CD8-positive, alpha-beta memory T cell (primary cell): ENCODE measurements around the gene SIAH2. TPM values are rescaled to one million over a fixed set of nuclear protein-coding genes. Genes with fewer than 3 reads are reported as not detected.

Experiments
- CTCF ChIA-PET: fragments of 350-600 bp; sonication (Branson Sonifier 250); formaldehyde crosslinking; loops from one replicate; lab custom pipeline; 2021; ENCODE audit warnings: antibody characterized with exemption; lab: Charles Lee
- POLR2A ChIA-PET: fragments of 350-600 bp; sonication (Branson Sonifier 250); formaldehyde crosslinking; loops from one replicate; lab custom pipeline; 2021; ENCODE audit warnings: antibody characterized with exemption; lab: Charles Lee
- DNase-seq, 5 donors: peaks; one replicate each; pipeline versions ENCODE4 v3.0.0 to v3.0.0-alpha.2; 2020 to 2022; ENCODE audit warnings: mixed read lengths in 1 of 5
- H3K27ac ChIP-seq: one replicate; pipeline ENCODE4 v1.7.0; 2013; ENCODE audit warnings: low read depth, mild to moderate bottlenecking, low read length, moderate library complexity
- H3K27me3 ChIP-seq: 2 replicates; pipeline ENCODE4 v1.7.0; 2013; ENCODE audit warnings: low read length, mild to moderate bottlenecking; ENCODE audit not compliant: insufficient read depth, poor library complexity, severe bottlenecking
- H3K36me3 ChIP-seq: 2 replicates; pipeline ENCODE4 v1.7.0; 2013; ENCODE audit warnings: mild to moderate bottlenecking, low read length, moderate library complexity; ENCODE audit not compliant: insufficient read depth
- H3K4me1 ChIP-seq: 2 replicates; pipeline ENCODE4 v1.7.0; 2013; ENCODE audit warnings: mild to moderate bottlenecking, low read length, moderate library complexity; ENCODE audit not compliant: insufficient read depth
- H3K4me3 ChIP-seq: 2 replicates; pipeline ENCODE4 v1.7.0; 2013; ENCODE audit warnings: mild to moderate bottlenecking, low read length
- H3K9me3 ChIP-seq: 2 replicates; pipeline ENCODE4 v1.7.0; 2013; ENCODE audit warnings: mild to moderate bottlenecking, low read length
- H3K27ac Mint-ChIP-seq, 8 donors: one replicate each; pipeline ENCODE4 v1.8.0; 2020 to 2021; ENCODE audit warnings: mixed read lengths in 8 of 8, mild to moderate bottlenecking in 6 of 8, inconsistent platforms in 3 of 8, moderate library complexity in 3 of 8
- H3K27me3 Mint-ChIP-seq, 2 donors: one replicate each; pipeline ENCODE4 v1.8.0; 2020 to 2021; ENCODE audit warnings: mixed read lengths in 2 of 2, mild to moderate bottlenecking in 1 of 2, moderate library complexity in 1 of 2
- H3K36me3 Mint-ChIP-seq, 3 donors: one replicate each; pipeline ENCODE4 v1.8.0; 2020 to 2021; ENCODE audit warnings: mixed read lengths in 3 of 3, inconsistent platforms in 1 of 3, mild to moderate bottlenecking in 1 of 3
- H3K4me1 Mint-ChIP-seq, 3 donors: one replicate each; pipeline ENCODE4 v1.8.0; 2020 to 2021; ENCODE audit warnings: mixed read lengths in 3 of 3, inconsistent platforms in 1 of 3, mild to moderate bottlenecking in 1 of 3
- H3K4me3 Mint-ChIP-seq, 7 donors: one replicate each; pipeline ENCODE4 v1.8.0; 2020 to 2021; ENCODE audit warnings: mixed read lengths in 7 of 7, mild to moderate bottlenecking in 6 of 7, moderate library complexity in 4 of 7, inconsistent platforms in 2 of 7
- H3K9me3 Mint-ChIP-seq, 5 donors: one replicate each; pipeline ENCODE4 v1.8.0; 2020 to 2022; ENCODE audit warnings: mixed read lengths in 5 of 5, mild to moderate bottlenecking in 3 of 5, moderate library complexity in 2 of 5, inconsistent platforms in 1 of 5
- polyA plus RNA-seq: library from polyadenylated mRNA; unstranded; fragments of 300-500 nt; fragmentation: Illumina TruSeq; gene quantifications from one replicate; pipeline ENCODE4 v1.2.3, GENCODE V29; 2021
- total RNA-seq, 2 experiments: library from RNA; stranded (reverse); gene quantifications; one replicate each; pipeline ENCODE4 v1.2.3, GENCODE V29; 2021

The SIAH2 gene
- total RNA-seq, result 100 to 1,000 TPM; 111 to 115 TPM
- 48.1 TPM for polyA plus RNA-seq

GRCh38 chr3:150763122-150763840 lies at the start of gene SIAH2:
Gene SIAH2, minus strand, starts transcription at chr3:150763169. Its CDS starts 320 bp downstream, at chr3:150762849.
- Histone ChIP-seq H3K27me3 (no peaks in the 10 kb centered on the region), H3K27ac (peak within 1 kb of the TSS; percentile 95), H3K36me3 (no peaks in the 10 kb centered on the region), H3K9me3 (no peaks in the 10 kb centered on the region), H3K4me3 (peak within 1 kb of the TSS; percentile 92), H3K4me1 (peaks cover 28% of the 10 kb centered on the region)
- ChIA-PET CTCF (interaction anchor here (1.2 to 4.6 kb wide), 13 partner anchors 8 to 439 kb away, joined by 3 to 26 read pairs (median 7); partner anchors contain the start of genes EIF2A, ERICH6, GPR171 and SELENOT), POLR2A (interaction anchor here (0.5 to 4.7 kb wide), 21 partner anchors 15 to 1771 kb away, joined by 3 to 65 read pairs (median 4); partner anchors contain the start of genes EIF2A, ERICH6, GPR171 and SELENOT)
- Mint-ChIP-seq H3K36me3 (peaks cover 0 to 31% (median 3%) of the 10 kb centered on the region in 3 donors), H3K27ac (peak within 1 kb of the TSS; percentile 98 to 100 (median 100)), H3K9me3 (no peaks in the 10 kb centered on the region), H3K4me3 (peak within 1 kb of the TSS; percentile 94 to 100 (median 97)), H3K27me3 (peaks cover 0 to 2% of the 10 kb centered on the region in 2 donors), H3K4me1 (peaks cover 39 to 49% (median 48%) of the 10 kb centered on the region in 3 donors)
- peak; percentile 88 to 96 (median 95) for DNase-seq

GRCh38 chr3:150811984-150812383 lies 49.0 kb upstream of the SIAH2 start:
- no peak overlapping the region for H3K27ac ChIP-seq
- peaks cover 3% of the 10 kb centered on the region for H3K27me3 ChIP-seq
- DNase-seq, result no peak
- H3K36me3 ChIP-seq, result no peaks in the 10 kb centered on the region
- peaks cover 0 to 2% (median 0%) of the 10 kb centered on the region in 3 donors for H3K36me3 Mint-ChIP-seq
- H3K27me3 Mint-ChIP-seq, result peaks cover 14 to 35% of the 10 kb centered on the region in 2 donors
- ChIA-PET CTCF (no interaction called here), POLR2A (no interaction called here)
- no peaks in the 10 kb centered on the region for H3K4me1 Mint-ChIP-seq
- H3K9me3 ChIP-seq, result no peaks in the 10 kb centered on the region
- H3K27ac Mint-ChIP-seq, result no peak overlapping the region
- peaks cover 0 to 1% (median 0%) of the 10 kb centered on the region in 5 donors for H3K9me3 Mint-ChIP-seq
- no peak overlapping the region for H3K4me3 Mint-ChIP-seq
- H3K4me3 ChIP-seq, result no peak overlapping the region
- H3K4me1 ChIP-seq, result no peaks in the 10 kb centered on the region

- ChIA-PET CTCF (no interaction called here), POLR2A (no interaction called here)
- Mint-ChIP-seq H3K4me1 (no peaks in the 10 kb centered on the region), H3K27ac (no peak overlapping the region), H3K9me3 (no peaks in the 10 kb centered on the region), H3K36me3 (peaks cover 0 to 2% (median 0%) of the 10 kb centered on the region in 3 donors), H3K27me3 (peaks cover 12 to 42% of the 10 kb centered on the region in 2 donors), H3K4me3 (no peak overlapping the region)
- H3K36me3 ChIP-seq, result no peaks in the 10 kb centered on the region
- H3K27me3 ChIP-seq, result peaks cover 3% of the 10 kb centered on the region
- H3K27ac ChIP-seq, result no peak overlapping the region
- H3K9me3 ChIP-seq, result no peaks in the 10 kb centered on the region
- no peak for DNase-seq
- H3K4me1 ChIP-seq, result no peaks in the 10 kb centered on the region
- no peak overlapping the region for H3K4me3 ChIP-seq
These were observed 47.7 kb upstream of the SIAH2 start for GRCh38 chr3:150810641-150811040.

- Histone ChIP-seq H3K27ac (no peak overlapping the region), H3K9me3 (no peaks in the 10 kb centered on the region), H3K4me1 (no peaks in the 10 kb centered on the region), H3K36me3 (no peaks in the 10 kb centered on the region), H3K27me3 (peaks cover 3% of the 10 kb centered on the region), H3K4me3 (no peak overlapping the region)
- no peak for DNase-seq
- ChIA-PET CTCF (interaction anchor here (1.7 kb wide), 1 partner anchor 18 kb away, joined by 8 read pairs; no protein-coding TSS in a partner anchor), POLR2A (no interaction called here)
- Mint-ChIP-seq H3K9me3 (no peaks in the 10 kb centered on the region), H3K27me3 (peaks cover 4 to 48% of the 10 kb centered on the region in 2 donors), H3K27ac (no peak overlapping the region), H3K4me3 (no peak overlapping the region), H3K36me3 (peaks cover 0 to 2% (median 0%) of the 10 kb centered on the region in 3 donors), H3K4me1 (no peaks in the 10 kb centered on the region)
These were observed 43.3 kb upstream of the SIAH2 start for GRCh38 chr3:150806185-150806835.

- no peak overlapping the region for H3K27ac ChIP-seq
- no peaks in the 10 kb centered on the region for H3K9me3 ChIP-seq
- no peaks in the 10 kb centered on the region for H3K9me3 Mint-ChIP-seq
- no peaks in the 10 kb centered on the region for H3K4me1 ChIP-seq
- ChIA-PET CTCF (interaction anchor here (1.7 kb wide), 1 partner anchor 17 kb away, joined by 8 read pairs; no protein-coding TSS in a partner anchor), POLR2A (no interaction called here)
- no peaks in the 10 kb centered on the region for H3K36me3 ChIP-seq
- no peak overlapping the region for H3K27ac Mint-ChIP-seq
- DNase-seq, result no peak
- H3K36me3 Mint-ChIP-seq, result peaks cover 0 to 2% (median 0%) of the 10 kb centered on the region in 3 donors
- H3K27me3 Mint-ChIP-seq, result peaks cover 8 to 49% of the 10 kb centered on the region in 2 donors
- H3K4me1 Mint-ChIP-seq, result no peaks in the 10 kb centered on the region
- H3K27me3 ChIP-seq, result peaks cover 3% of the 10 kb centered on the region
- no peak overlapping the region for H3K4me3 Mint-ChIP-seq
- H3K4me3 ChIP-seq, result no peak overlapping the region
These were observed 42.4 kb upstream of the SIAH2 start for GRCh38 chr3:150805354-150805753.

GRCh38 chr3:150803440-150803985 lies 40.5 kb upstream of the SIAH2 start:
- Histone ChIP-seq H3K9me3 (no peaks in the 10 kb centered on the region), H3K27me3 (peaks cover 3% of the 10 kb centered on the region), H3K27ac (no peak overlapping the region), H3K36me3 (no peaks in the 10 kb centered on the region), H3K4me1 (no peaks in the 10 kb centered on the region), H3K4me3 (no peak overlapping the region)
- Mint-ChIP-seq H3K4me1 (peaks cover 0 to under 1% (median under 1%) of the 10 kb centered on the region in 3 donors), H3K9me3 (no peaks in the 10 kb centered on the region), H3K36me3 (peaks cover 0 to 2% (median 0%) of the 10 kb centered on the region in 3 donors), H3K4me3 (no peak overlapping the region), H3K27ac (no peak overlapping the region), H3K27me3 (peaks cover 6 to 48% of the 10 kb centered on the region in 2 donors)
- DNase-seq, result no peak
- ChIA-PET CTCF (interaction anchor here (1.1 to 1.8 kb wide), 2 partner anchors 16 to 40 kb away, joined by 4 to 10 read pairs; no protein-coding TSS in a partner anchor), POLR2A (no interaction called here)

- ChIA-PET POLR2A (no interaction called here), CTCF (interaction anchor here (0.9 kb wide), 1 partner anchor 12 kb away, joined by 3 read pairs; no protein-coding TSS in a partner anchor)
- H3K9me3 Mint-ChIP-seq, result no peaks in the 10 kb centered on the region
- Histone ChIP-seq H3K36me3 (no peaks in the 10 kb centered on the region), H3K27ac (no peak overlapping the region), H3K27me3 (no peaks in the 10 kb centered on the region), H3K4me1 (no peaks in the 10 kb centered on the region), H3K9me3 (no peaks in the 10 kb centered on the region), H3K4me3 (no peak overlapping the region)
- H3K4me1 Mint-ChIP-seq, result peaks cover 4 to 5% (median 5%) of the 10 kb centered on the region in 3 donors
- H3K27me3 Mint-ChIP-seq, result peaks cover 12 to 47% of the 10 kb centered on the region in 2 donors
- no peak for DNase-seq
- no peak overlapping the region for H3K27ac Mint-ChIP-seq
- H3K4me3 Mint-ChIP-seq, result no peak overlapping the region
- H3K36me3 Mint-ChIP-seq, result no peaks in the 10 kb centered on the region
These were observed 37.8 kb upstream of the SIAH2 start for GRCh38 chr3:150800722-150801121.
